ENCODE results near the gene SCN4A.

DNA sequence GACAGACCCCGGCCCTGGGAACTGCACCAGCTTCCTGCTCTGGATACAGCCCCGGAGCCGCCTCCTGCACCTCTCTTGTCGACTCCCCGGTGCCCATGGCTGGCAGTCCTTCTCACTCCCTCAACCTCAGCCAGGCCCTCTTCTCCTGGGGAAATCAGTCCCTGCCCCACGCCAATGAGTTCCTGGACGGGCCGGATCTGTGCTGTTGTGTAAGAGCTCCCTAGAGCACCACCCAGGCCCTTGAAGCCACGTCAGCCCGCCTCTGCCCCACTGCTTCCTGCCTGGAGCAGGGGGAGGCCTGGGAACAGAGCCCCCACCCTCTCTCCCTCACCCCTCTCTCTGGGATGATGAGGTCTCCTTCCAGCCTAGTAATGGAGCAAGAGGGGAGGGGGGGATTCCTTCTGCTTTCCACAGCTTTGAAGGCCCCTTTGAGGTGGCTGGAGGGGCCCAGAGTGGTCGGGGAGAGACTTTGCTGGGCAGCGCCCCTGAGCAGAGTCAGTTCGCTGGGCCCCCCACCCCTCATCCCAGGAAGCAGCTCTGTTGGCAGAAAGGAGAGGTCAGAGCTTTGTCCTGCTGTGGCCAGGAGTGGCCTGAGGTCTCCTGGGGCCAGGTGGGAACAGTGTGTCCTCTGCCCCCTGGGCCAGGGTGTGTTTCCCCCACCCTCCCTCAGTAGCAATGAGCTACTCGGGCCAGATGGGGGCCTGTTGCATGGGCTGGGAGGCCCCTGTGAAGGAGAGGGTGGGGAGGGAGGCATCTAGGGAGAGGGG, 29.2 kb upstream of the SCN4A start:
- TF ChIP-seq, protein P1, sequence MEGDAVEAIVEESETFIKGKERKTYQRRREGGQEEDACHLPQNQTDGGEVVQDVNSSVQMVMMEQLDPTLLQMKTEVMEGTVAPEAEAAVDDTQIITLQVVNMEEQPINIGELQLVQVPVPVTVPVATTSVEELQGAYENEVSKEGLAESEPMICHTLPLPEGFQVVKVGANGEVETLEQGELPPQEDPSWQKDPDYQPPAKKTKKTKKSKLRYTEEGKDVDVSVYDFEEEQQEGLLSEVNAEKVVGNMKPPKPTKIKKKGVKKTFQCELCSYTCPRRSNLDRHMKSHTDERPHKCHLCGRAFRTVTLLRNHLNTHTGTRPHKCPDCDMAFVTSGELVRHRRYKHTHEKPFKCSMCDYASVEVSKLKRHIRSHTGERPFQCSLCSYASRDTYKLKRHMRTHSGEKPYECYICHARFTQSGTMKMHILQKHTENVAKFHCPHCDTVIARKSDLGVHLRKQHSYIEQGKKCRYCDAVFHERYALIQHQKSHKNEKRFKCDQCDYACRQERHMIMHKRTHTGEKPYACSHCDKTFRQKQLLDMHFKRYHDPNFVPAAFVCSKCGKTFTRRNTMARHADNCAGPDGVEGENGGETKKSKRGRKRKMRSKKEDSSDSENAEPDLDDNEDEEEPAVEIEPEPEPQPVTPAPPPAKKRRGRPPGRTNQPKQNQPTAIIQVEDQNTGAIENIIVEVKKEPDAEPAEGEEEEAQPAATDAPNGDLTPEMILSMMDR (conservative IDR thresholded peaks at IDR 0.05 in 1 of 2, IDR thresholded peaks at IDR 0.05 in 1 of 2; ENCODE audit: extremely low read depth in 1 of 2, insufficient read depth in 1 of 2, low read depth in 1 of 2, low read length in 2 of 2) = no peak
- TF ChIP-seq EZH2 (IDR thresholded peaks at IDR 0.05; ENCODE audit: borderline replicate concordance, low read length) = no peak
